Activated T-helper 1 cell treated with anti-CD3 and anti-CD28 coated beads, Interleukin-2, amount 50 U/mL, for 16 hours (primary cell): ENCODE results near the gene KRTAP21-2.
"Not testable (repeated sequence)": the region's sequence is repeated elsewhere in the genome, so short reads cannot be mapped to it uniquely, and the experiment has no call there.

Experiments
- DNase-seq, 2 donors: peaks; one replicate each; pipeline ENCODE4 v3.0.0-alpha.2; 2020; ENCODE audit warnings: low read depth in 1 of 2, low spot score in 1 of 2

Gene KRTAP21-2

DNA sequence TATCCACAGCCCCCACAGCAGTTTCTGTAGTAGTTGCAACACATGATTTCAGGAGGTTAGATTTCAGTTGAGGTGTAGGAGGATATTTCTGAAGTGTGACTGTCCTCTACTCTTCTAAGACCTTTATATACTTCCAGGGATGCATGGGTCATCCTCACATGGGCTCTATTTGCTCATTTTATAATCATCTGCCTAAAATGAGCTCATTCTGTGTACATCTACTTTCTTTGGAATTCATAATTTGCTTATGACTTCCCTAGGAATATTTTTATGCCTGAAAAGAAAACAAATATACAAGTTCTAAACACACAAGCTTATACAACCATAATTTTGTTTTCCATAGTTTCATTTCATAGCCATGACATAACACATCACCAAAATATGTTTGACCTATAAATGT is at the start of gene KRTAP21-2:
Gene KRTAP21-2 (minus strand): TSS at position 101 of the 400 bp plus-strand sequence. CDS start 57 bp downstream, at position 44.
- no peak for DNase-seq

DNA sequence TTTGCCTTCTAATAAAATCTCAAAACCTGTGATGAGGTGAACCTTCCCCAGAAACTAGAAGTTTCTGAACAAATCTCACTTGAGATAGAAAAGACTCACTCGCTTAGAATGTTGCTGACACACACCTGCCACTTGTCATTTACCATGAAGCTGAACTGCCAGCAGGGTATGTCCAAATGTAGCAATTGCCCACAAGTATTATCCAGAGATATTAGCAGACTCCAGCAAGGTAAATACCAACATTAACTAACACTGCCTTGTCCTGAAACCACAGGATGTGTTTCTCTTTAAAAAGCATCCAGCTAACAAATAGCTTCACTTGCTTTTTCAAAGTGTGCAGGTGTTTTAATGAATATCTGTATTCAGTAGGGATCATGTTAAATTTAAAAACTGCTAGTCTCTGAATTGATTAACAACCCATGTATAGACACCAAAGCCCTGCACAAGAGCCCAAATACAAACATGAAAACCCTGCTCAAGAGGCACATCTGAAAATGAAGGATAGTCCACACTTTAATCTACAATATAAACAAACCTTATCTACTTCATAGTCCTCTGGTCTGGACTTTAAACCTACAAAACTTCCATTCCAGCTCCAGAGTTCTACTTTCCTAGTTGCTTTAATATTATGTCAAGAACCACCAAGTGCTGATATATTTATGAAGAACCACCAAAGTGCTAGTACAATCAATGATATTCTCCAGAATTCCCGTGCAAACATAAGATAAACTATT is 46.7 kb upstream of the KRTAP21-2 start:
- DNase-seq = no peak

DNA sequence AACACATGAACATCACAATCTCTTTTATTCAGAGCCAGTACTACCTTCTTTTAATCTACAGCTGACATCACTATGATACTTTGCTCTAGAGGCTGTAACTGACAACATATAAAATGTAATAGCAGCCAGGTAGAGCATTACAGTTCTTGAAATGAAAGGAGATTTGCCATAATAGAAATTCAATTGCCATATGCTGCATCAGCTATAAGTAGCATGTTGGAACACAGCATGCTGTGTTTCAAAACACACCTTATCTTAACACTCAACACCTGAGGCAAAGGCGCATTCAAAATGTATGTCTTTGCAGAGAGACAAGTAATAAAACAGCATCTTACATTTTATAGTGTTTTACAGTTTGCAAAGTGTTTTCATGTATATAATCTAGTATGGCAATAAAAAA is 32.2 kb upstream of the KRTAP21-2 start:
- no peak for DNase-seq

DNA sequence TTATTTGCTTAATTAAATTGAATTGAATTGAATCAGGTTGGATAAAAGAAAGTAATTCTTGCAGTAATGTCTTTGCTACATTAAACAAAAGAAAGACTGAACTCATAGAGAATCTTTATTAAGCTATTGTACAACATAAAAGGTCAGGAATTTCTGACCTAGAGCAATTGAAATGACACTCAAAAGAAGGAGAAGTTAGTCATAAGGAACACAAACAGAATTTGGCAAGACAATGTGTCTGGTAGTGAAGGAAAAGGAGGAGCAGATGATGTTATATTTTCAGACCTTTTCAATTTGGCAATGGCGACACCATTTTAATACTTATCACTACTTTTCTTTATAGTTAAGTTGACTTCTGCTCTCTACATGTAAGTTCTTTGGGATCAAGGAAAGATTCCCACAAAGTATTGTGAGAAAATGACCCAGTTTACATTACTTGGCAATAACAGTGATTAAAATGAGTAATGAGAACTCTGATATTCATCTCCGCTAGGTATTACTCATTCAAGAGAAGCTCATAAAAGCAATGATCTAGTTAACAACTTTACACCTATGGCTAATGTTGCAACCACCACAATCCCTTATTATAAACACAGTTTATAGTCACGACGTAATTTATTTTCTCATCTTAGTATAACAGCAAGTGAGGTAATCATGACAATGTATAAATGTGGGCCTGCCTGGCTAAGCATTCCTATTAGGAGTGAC is 22.8 kb upstream of the KRTAP21-2 start:
- no peak for DNase-seq

DNA sequence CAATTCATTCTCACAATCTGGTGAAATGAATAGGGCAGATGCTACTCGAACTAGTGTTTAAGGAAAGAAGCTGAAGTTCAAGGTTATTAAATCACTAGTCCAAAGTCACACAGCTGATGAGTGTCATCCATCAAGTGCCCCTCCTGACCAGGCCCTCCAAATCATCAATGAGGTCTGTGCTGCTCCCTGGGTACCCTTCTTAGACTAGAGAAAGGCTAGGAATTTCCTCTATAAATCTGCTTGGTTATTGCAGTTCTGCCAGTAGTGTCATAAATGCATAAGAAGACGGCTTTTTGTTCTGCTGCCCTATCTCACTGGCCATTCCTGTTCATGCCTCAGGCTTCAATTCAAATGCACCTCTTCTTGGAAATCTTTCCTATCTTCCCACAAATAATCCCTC is 13.7 kb upstream of the KRTAP21-2 start:
- no peak for DNase-seq

DNA sequence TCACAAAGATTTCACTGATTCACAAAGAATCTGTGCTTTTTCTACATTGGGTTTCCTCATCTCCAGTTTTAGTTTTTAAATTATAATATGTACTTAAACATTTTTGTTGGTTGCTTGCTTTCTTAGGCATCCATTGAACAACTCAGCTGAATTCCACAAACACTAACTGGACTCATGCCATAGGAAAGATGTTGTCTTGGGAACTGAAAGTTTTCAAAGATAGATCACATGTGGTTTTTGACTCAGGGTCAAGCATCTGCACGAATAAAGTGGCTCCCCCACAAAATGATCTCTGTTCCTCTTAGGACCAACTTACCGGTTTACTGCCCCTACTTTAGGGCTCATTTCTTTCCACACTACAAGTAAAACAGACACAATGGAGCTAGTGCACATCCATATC is 11.2 kb upstream of the KRTAP21-2 start:
- DNase-seq = no peak

DNA sequence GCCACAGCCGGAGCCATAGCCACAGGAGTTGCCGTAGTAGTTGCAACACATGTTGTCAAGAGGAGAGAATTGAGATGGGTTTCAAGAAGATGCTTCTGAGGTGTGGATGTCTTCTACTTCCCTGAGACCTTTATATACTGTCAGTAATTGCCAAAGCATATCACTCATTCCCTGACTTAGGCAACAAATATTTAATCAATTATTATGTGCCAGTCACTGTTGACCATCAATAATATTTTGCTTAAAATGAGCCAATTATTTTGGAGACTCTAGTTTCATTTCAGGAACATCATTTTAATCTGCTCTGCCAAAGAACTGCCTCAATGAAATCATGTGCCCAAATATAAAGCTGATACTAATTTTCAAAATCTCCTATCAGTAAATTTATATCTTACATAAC is 8.3 kb upstream of the KRTAP21-2 start, which contains the start of gene KRTAP21-1:
Gene KRTAP21-1 (minus strand): TSS at position 101 of the 400 bp plus-strand sequence. CDS start 50 bp downstream, at position 51.
- not testable (repeated sequence) for DNase-seq

DNA sequence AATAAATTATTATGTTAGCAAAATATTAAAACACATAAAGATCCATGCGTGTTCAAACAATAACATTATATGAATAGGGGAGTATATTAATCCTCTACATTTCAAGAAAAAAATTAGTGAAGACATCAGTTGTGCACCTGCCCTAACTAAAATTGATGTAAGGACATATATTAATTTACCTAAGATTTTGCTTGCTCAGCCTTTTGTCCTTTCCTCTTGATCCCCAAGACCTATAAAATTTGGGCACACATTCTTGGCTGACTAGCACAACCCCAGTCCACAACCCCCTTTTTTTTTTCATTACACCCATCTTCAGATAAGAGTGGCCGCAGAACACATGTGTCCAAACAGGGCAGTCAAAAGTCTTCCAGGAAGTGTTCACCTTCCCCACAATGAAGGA is 6.6 kb downstream of the KRTAP21-2 start:
- DNase-seq = no peak

DNA sequence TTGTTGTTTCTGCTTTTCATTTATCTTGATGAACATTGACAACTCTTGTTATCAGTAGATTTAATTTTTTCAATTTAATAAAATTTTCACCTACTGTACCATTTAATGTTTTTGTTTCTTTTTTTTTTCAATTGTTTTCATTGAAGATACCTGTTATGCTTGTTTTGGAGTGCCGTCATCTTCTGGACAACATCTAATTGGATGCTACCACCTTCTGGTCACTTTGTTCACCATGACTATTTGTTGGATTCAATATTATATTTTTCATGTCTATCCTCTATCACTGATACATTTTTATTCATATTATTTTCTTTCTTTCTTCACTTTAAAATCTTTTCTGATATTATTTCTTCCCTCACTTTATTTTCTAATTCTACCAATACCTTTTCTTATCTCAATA is 14.0 kb downstream of the KRTAP21-2 start:
- no peak for DNase-seq

DNA sequence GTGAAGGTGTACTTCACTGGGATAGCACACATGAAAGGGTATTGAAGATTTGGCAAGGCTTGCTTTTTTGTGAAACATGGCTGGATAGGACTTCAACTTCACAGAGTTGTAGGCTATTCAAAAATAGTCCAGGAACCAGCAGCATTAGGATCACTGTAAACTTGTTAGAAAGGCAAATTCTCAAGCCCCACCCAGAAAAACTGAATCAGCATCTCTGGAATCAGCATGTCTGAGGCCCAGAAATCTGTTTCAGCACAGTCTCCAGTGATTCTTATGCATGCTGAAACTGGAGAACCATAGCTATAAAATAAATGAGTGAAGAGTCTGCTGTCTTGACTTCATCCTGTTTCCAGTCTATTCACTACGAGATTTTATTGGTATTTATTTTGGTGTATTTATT is 20.3 kb downstream of the KRTAP21-2 start:
- DNase-seq = no peak

DNA sequence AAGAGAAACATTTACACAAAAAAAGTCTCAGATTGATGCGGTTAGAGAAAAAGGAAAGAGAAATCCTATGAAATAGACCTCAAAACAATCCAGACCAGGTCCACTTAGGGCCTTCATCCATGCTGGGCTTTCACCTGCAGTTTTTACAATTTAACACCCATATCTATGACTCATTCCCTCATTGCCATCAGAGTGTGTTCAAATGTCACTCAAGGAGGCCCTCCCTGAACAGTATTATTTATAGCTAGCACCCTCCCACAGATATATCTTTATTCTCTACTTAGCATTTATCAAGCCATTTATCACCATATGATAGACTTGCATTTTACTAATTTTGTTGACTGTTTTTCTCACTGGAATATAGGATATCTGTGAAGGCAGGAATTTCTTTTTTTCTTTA is 27.7 kb downstream of the KRTAP21-2 start:
- no peak for DNase-seq

DNA sequence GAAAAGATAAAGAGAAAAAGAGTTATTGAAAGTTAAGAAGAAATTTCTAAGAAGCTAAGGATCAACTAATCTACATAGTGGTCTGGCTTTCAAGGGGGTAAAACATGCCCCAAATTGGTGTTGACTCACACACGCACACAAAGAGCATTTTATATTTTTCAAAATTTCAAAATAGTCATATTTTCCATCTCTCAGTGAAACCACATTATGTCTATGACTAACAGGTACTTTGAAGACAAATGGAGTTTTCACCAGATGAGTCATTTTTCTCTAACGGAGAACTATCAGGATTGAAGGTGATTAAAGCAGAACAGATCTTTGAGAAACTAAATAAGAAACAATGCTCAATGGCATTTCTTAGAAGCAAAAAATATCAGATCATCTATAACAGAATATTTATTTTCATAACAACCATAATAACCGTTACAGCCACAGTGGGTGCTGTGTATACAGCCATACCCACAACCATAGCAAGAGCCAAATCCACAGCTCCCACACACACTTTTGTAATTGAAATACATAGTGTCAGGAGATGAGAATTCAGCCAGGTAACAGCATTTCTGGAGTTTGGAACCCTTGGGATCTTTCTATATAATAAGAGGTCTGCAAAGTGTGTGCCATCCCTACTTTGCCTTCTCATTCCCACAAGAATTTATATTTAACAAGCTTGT is 28.7 kb downstream of the KRTAP21-2 start, which contains the start of gene KRTAP21-3:
Gene KRTAP21-3 (minus strand): TSS at position 539 of the 671 bp plus-strand sequence. CDS start 18 bp downstream, at position 521.
- no peak for DNase-seq

DNA sequence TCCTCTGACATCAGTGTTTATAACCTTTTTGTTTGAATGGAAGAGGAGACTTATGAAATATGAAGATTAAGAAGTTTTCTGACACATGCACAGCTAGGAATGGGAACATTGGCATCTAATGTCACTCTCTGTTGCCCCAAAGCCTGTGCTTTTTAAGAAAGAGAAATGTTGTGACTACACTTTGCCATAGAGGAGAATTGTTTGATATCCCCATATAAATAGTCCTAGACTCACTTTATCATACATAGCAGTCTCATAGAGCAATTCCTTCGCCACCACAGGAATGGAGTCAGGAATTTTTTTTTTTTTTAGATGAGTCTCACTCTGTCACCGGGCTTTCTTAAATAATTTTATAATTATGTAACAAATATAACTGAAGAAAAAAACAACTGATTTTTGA is 30.0 kb downstream of the KRTAP21-2 start:
- no peak for DNase-seq

DNA sequence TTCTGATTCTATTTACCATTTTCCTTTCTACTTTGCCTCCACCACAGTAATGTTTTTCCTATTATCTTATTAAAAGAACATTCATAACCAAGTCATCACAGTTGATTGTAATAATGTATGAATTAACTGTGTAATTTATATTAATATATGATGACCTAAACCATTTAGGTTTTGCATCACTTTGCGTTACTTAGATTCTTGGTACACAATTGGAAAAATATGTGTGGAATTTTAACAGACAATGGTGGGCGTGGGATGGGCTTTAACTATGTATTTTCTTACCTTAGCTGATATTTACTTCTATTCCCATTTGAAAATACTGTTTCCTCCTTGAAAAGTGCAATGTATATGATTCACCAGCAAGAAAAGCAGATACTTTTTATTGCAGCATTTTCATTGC is 32.1 kb downstream of the KRTAP21-2 start:
- no peak for DNase-seq

DNA sequence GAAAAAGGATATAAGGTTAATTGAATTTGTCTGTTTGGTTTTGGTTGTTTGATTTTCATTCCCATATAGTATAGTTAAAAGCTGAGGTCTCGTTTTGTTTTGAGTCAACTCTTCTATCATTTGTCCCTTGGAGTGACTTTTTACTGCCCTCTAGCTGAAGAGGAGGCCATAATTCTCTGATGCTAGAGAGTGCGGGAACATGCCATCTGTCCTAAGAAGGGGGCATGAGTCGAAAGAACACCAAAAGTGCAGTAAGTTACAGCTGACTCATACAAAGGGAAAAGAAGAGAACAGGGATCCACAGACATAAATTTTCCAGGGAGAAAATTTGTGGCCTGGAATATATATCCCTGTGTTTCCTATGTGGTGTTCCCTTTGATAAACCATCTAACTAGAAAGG is 32.6 kb downstream of the KRTAP21-2 start:
- DNase-seq = no peak

DNA sequence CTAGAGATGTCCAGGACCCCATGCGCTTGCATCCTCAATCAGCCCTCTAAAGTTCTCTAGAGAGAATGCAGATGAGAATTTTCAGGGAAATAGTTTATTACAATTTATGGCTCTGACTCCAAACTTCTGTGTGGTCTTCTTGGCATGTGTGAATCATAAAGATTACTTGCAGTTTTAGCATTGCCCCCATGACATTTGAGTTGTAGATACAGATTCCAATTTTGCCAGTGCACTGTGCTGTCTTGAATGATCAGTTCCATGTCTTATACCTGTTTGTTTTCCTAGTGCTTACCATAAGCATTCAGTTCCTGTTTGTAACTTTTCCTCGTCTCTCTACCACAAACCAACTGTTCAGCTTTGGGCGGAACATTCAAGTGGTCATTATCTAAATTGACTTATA is 33.3 kb downstream of the KRTAP21-2 start:
- DNase-seq = no peak

DNA sequence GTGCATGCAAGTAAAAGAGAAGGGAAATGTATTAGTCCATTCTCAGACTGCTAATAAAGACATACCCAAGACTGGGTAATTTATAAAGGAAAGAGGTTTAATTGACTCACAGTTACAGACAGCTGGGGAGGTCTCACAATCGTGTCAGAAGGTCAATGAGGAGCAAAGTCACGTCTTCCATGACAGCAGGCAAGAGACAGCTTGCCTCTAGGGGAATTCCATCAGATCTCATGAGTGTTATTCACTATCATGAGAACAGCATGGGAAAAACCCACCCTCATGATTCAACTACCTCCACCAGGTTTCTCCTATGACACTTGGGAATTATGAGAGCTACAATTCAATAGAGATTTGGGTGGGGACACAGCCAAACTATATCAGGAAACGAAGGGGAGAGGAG is 36.6 kb downstream of the KRTAP21-2 start:
- DNase-seq = no peak

DNA sequence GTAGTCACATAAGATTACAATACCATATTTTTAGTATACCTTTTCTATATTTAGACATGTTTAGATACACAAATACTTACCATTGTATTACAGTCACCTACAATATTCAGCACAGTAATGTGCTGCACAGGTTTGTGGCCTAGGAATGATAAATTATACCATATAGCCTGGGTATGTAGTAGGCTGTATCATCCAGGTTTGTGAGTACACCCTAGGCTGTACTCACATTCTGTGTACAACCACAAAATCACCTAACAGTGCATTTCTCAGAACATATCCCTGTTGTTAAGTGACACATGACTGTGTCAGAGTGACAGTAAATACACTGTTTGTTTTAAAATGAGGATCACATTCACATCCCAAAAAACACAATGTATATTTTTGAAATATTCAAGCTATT is 39.6 kb downstream of the KRTAP21-2 start:
- no peak for DNase-seq
